Spinal cord (tissue), 10 donors: ENCODE results near the gene CLN3. TPM values are rescaled to one million over a fixed set of nuclear protein-coding genes. Genes with fewer than 3 reads are reported as not detected.
"Not testable (repeated sequence)": the region's sequence is repeated elsewhere in the genome, so short reads cannot be mapped to it uniquely, and the experiment has no call there.

Experiments
- DNase-seq, 6 donors: peaks; one replicate each; pipeline versions ENCODE4 v3.0.0 to v3.0.0-alpha.2; 2013 to 2015; ENCODE audit warnings: low spot score in 6 of 6, low read depth in 4 of 6
- H3K27ac ChIP-seq: one replicate; pipeline ENCODE4 v1.5.1; 2013; ENCODE audit warnings: low read depth, low read length, control low read depth
- H3K27me3 ChIP-seq: one replicate; pipeline ENCODE4 v1.6.1; 2013; ENCODE audit warnings: low read length; ENCODE audit not compliant: control insufficient read depth, insufficient read depth
- H3K36me3 ChIP-seq: one replicate; pipeline ENCODE4 v1.6.1; 2013; ENCODE audit warnings: low read length; ENCODE audit not compliant: control insufficient read depth, insufficient read depth
- H3K4me1 ChIP-seq: one replicate; pipeline ENCODE4 v1.6.1; 2013; ENCODE audit warnings: low read length; ENCODE audit not compliant: control insufficient read depth, insufficient read depth
- H3K4me3 ChIP-seq: one replicate; pipeline ENCODE4 v1.5.1; 2013; ENCODE audit warnings: low read depth, low read length, control low read depth
- H3K9me3 ChIP-seq: one replicate; pipeline ENCODE4 v1.6.1; 2013; ENCODE audit warnings: low read length; ENCODE audit not compliant: control insufficient read depth, insufficient read depth
- WGBS: methylation state at CpG from one replicate; pipeline ENCODE4 v1.1.5; 2013; ENCODE audit warnings: missing lambda C conversion rate; ENCODE audit not compliant: insufficient coverage; 5-methylcytosine and 5-hydroxymethylcytosine counted together
- polyA plus RNA-seq, 2 donors: library from polyadenylated mRNA; unstranded; fragments of 120-200 nt; gene quantifications; one replicate each; pipeline ENCODE4 v1.2.1, GENCODE V29; 2013; ENCODE audit not compliant: insufficient read length in 2 of 2
- total RNA-seq, 2 donors: library from RNA; depleted of rRNA in 1 of 2; stranded (reverse); fragments of 120-200 nt in 1 of 2; fragments of >200 nt in 1 of 2; gene quantifications; one replicate each; pipeline versions ENCODE4 v1.2.3 to v1.2.4, GENCODE V29; 2013 to 2014
- donor health status: healthy.

Gene CLN3
- total and polyA plus RNA-seq, 4 donors: 12.4 to 36.7 (median 24.8) TPM

DNA sequence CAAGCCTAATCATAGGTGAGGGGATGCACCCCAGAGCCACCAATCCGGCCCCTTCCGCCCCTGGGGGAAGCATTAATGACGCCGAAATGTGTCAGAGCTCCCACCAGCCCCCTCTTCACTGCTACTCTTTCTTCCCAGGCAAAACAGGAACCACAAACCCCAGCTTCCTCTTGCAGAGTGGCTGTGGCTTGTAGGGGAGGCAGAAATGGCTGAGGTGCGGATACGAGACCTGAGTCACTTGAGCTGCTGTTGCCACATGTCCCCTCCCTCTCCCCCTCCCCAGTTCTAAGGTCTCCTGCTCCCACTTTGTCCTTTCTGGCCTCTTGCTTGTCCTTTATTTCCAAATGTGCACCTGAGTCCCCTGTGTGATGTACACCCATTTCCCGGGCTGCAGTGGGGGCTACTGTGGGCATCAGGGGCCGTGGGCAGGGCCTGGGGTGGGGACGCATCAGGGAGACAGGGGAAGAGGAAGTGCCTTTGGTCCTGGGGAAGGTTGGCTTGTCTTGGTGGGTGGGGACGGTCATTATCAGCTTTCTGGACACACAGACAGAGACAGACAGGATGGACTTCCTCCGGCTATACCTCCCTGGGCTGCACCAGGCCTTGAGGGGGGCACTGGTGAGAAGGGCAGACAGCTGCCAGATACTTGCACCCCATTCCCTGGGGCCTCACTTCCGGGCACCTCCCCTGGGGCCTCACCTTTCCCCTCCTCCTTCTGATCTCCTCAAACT, 2.4 kb upstream of the CLN3 start, which contains the start of gene APOBR:
Gene APOBR (plus strand): TSS at position 523 of the 731 bp plus-strand sequence. CDS start 39 bp downstream, at position 562.
- H3K4me3 ChIP-seq: no peak within 1 kb of the TSS
- peaks cover 8% of the 10 kb centered on the region for H3K4me1 ChIP-seq
- H3K9me3 ChIP-seq: no peaks in the 10 kb centered on the region
- no peaks in the 10 kb centered on the region for H3K27me3 ChIP-seq
- DNase-seq: no peak
- H3K27ac ChIP-seq: no peak within 1 kb of the TSS
- H3K36me3 ChIP-seq: peaks cover 4% of the 10 kb centered on the region
- WGBS: 79% methylated on average over 8 of the region's 12 CpGs

DNA sequence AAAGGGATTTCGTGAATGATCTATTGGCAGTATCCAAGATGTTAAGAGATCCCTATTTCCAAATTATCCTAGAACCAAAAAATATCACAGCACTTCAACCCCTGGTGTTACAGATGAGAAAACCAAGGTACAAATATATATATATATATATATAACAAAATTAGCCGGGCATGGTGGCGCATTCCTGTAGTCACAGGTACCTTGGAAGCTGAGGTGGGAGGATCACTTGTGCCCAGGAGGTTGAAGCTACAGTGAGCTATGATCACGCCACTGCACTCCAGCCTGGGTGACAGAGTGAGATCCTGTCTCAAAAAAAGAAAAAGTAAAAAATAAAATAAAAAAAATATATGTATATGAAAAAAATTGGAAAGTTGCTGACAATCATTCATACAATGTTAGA, 637 bp upstream of the CLN3 start:
- H3K27me3 ChIP-seq: no peaks in the 10 kb centered on the region
- H3K9me3 ChIP-seq: no peaks in the 10 kb centered on the region
- no CpG with 5 or more reads among the region's 4 CpGs for WGBS
- H3K4me1 ChIP-seq: peaks cover 8% of the 10 kb centered on the region
- H3K27ac ChIP-seq: peak overlapping the region; percentile 97
- no peak for DNase-seq
- H3K4me3 ChIP-seq: peak overlapping the region; percentile 92
- H3K36me3 ChIP-seq: peaks cover 16% of the 10 kb centered on the region

GRCh38 chr16:28491230-28491969, 474 bp downstream of the CLN3 start:
- Histone ChIP-seq H3K27ac (peak overlapping the region; percentile 97), H3K4me3 (peak overlapping the region; percentile 92), H3K36me3 (peaks cover 22% of the 10 kb centered on the region), H3K4me1 (peaks cover 8% of the 10 kb centered on the region), H3K9me3 (no peaks in the 10 kb centered on the region), H3K27me3 (no peaks in the 10 kb centered on the region)
- DNase-seq: peak in 3 of 6 donors; percentile 5 to 53 (median 43)
- under 1% methylated on average over 33 of the region's 42 CpGs for WGBS

DNA sequence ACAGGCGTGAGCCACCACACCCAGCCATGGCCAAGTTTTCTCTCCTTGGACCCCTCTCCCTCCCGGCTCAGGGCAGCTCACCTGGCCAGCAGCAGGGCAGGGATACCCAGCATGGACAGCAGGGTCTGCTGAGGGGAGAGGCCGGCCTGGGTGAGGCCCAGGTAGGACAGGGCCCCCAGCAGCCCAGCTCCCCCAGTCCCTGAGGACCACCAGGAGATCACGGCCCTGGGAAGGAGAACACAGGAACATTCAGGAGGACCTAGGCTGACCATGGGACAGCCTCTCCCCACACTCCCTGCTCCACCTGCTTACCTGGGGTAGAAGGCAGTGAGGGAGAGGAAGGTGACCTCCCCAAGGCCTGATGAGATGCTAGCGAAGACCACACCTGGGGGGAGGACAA, 5.6 kb downstream of the CLN3 start:
- Histone ChIP-seq H3K4me3 (no peak overlapping the region), H3K9me3 (no peaks in the 10 kb centered on the region), H3K36me3 (peaks cover 57% of the 10 kb centered on the region), H3K4me1 (peaks cover 8% of the 10 kb centered on the region), H3K27ac (no peak overlapping the region), H3K27me3 (no peaks in the 10 kb centered on the region)
- no peak for DNase-seq
- WGBS: 100% methylated on average over 5 of the region's 5 CpGs

- H3K4me1 ChIP-seq, H3K4me3 ChIP-seq, H3K27me3 ChIP-seq, H3K9me3 ChIP-seq, DNase-seq, H3K27ac ChIP-seq: not testable (repeated sequence)
- H3K36me3 ChIP-seq: peaks cover 69% of the 10 kb centered on the region
- WGBS: 100% methylated on average over 3 of the region's 5 CpGs
These were observed 8.5 kb downstream of the CLN3 start for GRCh38 chr16:28483361-28483760.

DNA sequence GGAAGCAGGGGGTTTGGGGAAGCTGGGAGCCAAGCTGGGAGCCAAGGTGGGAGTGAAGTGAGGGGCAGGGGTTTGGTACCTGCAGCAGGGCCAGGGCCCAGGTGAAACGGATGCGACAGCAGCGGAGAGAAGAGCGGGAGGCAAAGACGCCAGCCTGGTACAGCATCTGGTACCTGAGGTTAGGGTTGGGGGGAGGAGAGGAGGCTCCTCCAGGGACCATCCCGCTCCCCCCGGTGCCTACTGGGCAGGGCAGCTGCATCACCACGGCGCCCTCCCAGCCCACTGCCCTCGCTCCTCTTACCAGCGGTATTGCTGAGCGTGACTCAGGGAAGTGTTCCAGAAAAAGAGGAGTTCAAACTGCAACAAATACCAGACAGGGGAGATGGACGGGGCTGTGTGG, 9.8 kb downstream of the CLN3 start:
- H3K4me3 ChIP-seq: no peak overlapping the region
- peaks cover 74% of the 10 kb centered on the region for H3K36me3 ChIP-seq
- H3K27me3 ChIP-seq: no peaks in the 10 kb centered on the region
- no peak for DNase-seq
- no peak overlapping the region for H3K27ac ChIP-seq
- no peaks in the 10 kb centered on the region for H3K9me3 ChIP-seq
- WGBS: 97% methylated on average over 12 of the region's 13 CpGs
- no peaks in the 10 kb centered on the region for H3K4me1 ChIP-seq

DNA sequence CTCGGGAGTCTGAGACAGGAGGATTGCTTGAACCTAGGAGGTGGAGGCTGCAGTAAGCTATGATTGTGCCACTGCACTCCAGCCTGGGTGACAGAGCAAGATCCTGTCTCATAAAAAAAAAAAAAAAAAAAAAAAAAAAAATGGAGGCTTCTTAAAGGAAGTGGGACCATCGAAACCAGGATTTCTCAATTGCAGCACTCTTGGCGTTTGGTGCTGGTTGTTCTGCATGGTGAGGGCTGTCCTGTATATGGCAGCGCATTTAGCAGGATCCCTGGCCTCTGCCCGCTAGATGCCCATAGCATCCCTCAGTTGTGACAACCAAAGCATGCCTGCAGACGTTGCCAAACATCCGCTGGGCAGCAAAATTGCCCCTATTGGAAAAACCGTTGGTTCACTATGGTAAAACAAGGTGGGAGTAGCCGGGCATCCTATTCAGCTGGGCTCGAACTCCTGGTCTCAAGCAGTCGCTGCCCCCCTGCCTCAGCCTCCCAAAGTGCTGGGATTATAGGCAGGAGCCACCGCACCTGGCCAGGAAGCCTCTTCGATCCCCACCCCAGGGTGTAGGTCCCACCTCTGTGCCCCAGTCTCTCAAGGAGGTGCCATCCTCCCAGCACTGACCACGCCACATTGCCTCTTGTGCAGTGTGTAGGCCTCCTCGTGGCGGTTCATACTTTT, 13.2 kb downstream of the CLN3 start:
- H3K4me1 ChIP-seq: no peaks in the 10 kb centered on the region
- WGBS: 95% methylated on average over 15 of the region's 16 CpGs
- H3K9me3 ChIP-seq: no peaks in the 10 kb centered on the region
- H3K36me3 ChIP-seq: peaks cover 78% of the 10 kb centered on the region
- no peak overlapping the region for H3K4me3 ChIP-seq
- DNase-seq: no peak
- H3K27me3 ChIP-seq: no peaks in the 10 kb centered on the region
- H3K27ac ChIP-seq: no peak overlapping the region

DNA sequence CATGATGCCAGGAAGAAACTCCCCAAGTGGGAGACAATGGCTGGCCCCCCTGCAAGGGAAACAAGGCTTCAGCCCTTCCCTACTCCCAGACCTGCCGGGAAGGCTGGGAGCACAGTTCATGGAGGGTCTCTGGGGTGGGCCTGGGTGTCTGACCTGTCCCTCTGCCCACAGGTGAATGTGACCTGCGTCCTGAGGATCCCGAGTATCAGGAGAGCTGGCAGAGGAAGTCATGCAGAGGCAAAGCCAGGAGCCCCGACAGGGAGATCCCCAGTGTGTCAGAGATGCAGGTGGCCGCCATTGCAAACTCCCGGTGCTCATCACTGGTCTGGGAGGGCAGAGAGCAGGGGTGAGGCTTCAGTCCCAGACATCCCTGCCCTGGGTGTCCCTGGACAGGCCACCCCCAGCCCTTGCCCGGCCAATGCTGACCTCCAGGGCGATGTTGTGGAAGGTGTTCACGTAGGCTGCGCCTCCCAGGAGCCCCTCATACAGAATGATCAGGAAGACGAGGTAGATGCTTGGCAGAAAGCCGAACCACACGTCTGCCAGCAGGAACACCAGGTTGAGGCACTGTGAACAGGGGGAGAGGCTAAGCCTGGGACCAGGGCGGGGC, 14.5 kb downstream of the CLN3 start:
- H3K9me3 ChIP-seq: no peaks in the 10 kb centered on the region
- no peak overlapping the region for H3K27ac ChIP-seq
- peaks cover 71% of the 10 kb centered on the region for H3K36me3 ChIP-seq
- DNase-seq: no peak
- WGBS: 98% methylated on average over 13 of the region's 14 CpGs
- no peak overlapping the region for H3K4me3 ChIP-seq
- H3K4me1 ChIP-seq: no peaks in the 10 kb centered on the region
- H3K27me3 ChIP-seq: no peaks in the 10 kb centered on the region

GRCh38 chr16:28475221-28475620, 16.7 kb downstream of the CLN3 start:
- Histone ChIP-seq H3K27ac (no peak overlapping the region), H3K27me3 (no peaks in the 10 kb centered on the region), H3K36me3 (peaks cover 51% of the 10 kb centered on the region), H3K4me1 (no peaks in the 10 kb centered on the region), H3K4me3 (no peak overlapping the region), H3K9me3 (no peaks in the 10 kb centered on the region)
- 100% methylated on average over 1 of the region's 2 CpGs for WGBS
- DNase-seq: no peak
